ENCODE measurements around the gene HID1. TPM values are rescaled to one million over a fixed set of nuclear protein-coding genes. Genes with fewer than 3 reads are reported as not detected.

HID1 gene
- total and polyA plus RNA-seq, 9 of the 15 experiments (the other 6 are each of a cell fraction or from before 2014, with no cell fraction given) = 0.14 to 2.1 (median 0.54) TPM; not detected in 2

DNA sequence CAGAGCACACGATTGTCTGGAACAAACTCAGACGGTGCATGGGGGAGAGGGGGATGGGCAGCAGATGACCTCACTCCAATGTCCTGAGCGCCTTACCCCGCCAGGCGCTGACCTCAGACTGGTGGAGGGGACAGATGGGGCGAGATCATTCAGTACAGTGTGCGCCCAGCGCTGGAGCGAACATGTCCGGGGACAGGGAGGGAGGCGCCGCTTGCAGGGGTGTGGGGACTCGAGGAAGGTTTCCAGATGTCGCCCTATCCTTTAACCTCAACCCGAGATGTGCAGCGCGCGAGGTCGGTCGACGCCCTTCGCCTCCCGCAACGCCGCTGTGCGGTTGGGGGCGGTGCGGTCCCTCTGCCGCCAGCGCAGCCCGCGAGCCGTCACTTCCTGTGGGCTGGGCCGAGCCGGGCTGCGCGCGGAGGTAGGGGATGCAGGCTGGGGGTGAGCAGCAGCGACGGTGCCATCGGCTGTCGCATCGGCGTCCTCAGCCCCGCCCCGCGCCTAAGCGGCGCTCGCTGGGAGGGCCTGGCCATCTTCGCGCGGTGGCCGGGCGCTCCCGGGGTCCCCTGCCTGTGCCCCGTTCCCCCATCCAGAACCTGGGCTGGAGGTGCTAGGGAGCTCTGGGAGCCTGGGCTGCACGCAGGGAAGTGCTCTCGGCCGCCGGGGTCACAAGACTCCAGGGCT is 9.6 kb upstream of the HID1 start (continued):
- TF ChIP-seq, protein P1, sequence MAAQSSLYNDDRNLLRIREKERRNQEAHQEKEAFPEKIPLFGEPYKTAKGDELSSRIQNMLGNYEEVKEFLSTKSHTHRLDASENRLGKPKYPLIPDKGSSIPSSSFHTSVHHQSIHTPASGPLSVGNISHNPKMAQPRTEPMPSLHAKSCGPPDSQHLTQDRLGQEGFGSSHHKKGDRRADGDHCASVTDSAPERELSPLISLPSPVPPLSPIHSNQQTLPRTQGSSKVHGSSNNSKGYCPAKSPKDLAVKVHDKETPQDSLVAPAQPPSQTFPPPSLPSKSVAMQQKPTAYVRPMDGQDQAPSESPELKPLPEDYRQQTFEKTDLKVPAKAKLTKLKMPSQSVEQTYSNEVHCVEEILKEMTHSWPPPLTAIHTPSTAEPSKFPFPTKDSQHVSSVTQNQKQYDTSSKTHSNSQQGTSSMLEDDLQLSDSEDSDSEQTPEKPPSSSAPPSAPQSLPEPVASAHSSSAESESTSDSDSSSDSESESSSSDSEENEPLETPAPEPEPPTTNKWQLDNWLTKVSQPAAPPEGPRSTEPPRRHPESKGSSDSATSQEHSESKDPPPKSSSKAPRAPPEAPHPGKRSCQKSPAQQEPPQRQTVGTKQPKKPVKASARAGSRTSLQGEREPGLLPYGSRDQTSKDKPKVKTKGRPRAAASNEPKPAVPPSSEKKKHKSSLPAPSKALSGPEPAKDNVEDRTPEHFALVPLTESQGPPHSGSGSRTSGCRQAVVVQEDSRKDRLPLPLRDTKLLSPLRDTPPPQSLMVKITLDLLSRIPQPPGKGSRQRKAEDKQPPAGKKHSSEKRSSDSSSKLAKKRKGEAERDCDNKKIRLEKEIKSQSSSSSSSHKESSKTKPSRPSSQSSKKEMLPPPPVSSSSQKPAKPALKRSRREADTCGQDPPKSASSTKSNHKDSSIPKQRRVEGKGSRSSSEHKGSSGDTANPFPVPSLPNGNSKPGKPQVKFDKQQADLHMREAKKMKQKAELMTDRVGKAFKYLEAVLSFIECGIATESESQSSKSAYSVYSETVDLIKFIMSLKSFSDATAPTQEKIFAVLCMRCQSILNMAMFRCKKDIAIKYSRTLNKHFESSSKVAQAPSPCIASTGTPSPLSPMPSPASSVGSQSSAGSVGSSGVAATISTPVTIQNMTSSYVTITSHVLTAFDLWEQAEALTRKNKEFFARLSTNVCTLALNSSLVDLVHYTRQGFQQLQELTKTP (IDR thresholded peaks at IDR 0.05; ENCODE audit: low read depth in 1 of 2, partially characterized antibody in 2 of 2) = peak in 1 of 2 experiments; percentile 67
- TF ChIP-seq ATF1 (CRISPR knock-in tag; IDR thresholded peaks at IDR 0.05) = peak; percentile 47; the same call in 1 of the 2 replicates
- peak; percentile 94 for TF ChIP-seq ATF1 (tag; IDR thresholded peaks at IDR 0.05)
- TF ChIP-seq GABPB2 (CRISPR knock-in tag; conservative IDR thresholded peaks at IDR 0.05) = no peak
- peak; percentile 82; the same call in 1 of the 2 replicates for TF ChIP-seq ZC3H4 (CRISPR knock-in tag; IDR thresholded peaks at IDR 0.05; ENCODE audit: borderline replicate concordance)
- peak; percentile 93 for TF ChIP-seq ETV5 (CRISPR knock-in tag; IDR thresholded peaks at IDR 0.05; ENCODE audit: low read depth)
- TF ChIP-seq, protein P2, sequence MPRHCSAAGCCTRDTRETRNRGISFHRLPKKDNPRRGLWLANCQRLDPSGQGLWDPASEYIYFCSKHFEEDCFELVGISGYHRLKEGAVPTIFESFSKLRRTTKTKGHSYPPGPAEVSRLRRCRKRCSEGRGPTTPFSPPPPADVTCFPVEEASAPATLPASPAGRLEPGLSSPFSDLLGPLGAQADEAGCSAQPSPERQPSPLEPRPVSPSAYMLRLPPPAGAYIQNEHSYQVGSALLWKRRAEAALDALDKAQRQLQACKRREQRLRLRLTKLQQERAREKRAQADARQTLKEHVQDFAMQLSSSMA (CRISPR knock-in tag; IDR thresholded peaks at IDR 0.05) = peak; percentile 76; the same call in 1 of the 2 replicates
- TF ChIP-seq JUN (IDR thresholded peaks at IDR 0.05; ENCODE audit: borderline replicate concordance, low read depth, low read length) = peak; percentile 97
- peak; percentile 95 for TF ChIP-seq JUN (CRISPR knock-in tag; IDR thresholded peaks at IDR 0.05; ENCODE audit: borderline replicate concordance)
- no peak for TF ChIP-seq ZC3H8 (IDR thresholded peaks at IDR 0.05)
- peak; percentile 26; the same call in 1 of the 2 replicates for TF ChIP-seq C11orf30 (IDR thresholded peaks at IDR 0.05; ENCODE audit: low read depth)
- no peak for TF ChIP-seq ARHGAP35 (IDR thresholded peaks at IDR 0.05; ENCODE audit: partially characterized antibody)
- no peak for TF ChIP-seq ZNF785 (CRISPR knock-in tag; IDR thresholded peaks at IDR 0.05)
- TF ChIP-seq NR2C2 (CRISPR knock-in tag; IDR thresholded peaks at IDR 0.05) = peak; percentile 73; the same call in 1 of the 2 replicates
- TF ChIP-seq NR2C2 (tag; IDR thresholded peaks at IDR 0.05) = peak; percentile 93
- peak; percentile 94 for TF ChIP-seq CBFB (CRISPR knock-in tag; IDR thresholded peaks at IDR 0.05)
- TF ChIP-seq KLF10 (CRISPR knock-in tag; IDR thresholded peaks at IDR 0.05) = no peak
- TF ChIP-seq SP1 (CRISPR knock-in tag; IDR thresholded peaks at IDR 0.05) = peak; percentile 72
- no peak for TF ChIP-seq SMARCA5 (IDR thresholded peaks at IDR 0.05)
- peak in 1 of 2 experiments; percentile 74; a peak in 1 of 4 replicates for TF ChIP-seq ZMIZ1 (IDR thresholded peaks at IDR 0.05; ENCODE audit: low read depth in 2 of 2, low read length in 2 of 2)
- TF ChIP-seq MYNN (IDR thresholded peaks at IDR 0.05) = no peak; the same call in 1 of the 2 replicates
- TF ChIP-seq MYNN (CRISPR knock-in tag; IDR thresholded peaks at IDR 0.05) = no peak
